HepG2 (cell line): Measurements from ENCODE around the gene ELMOD3. TPM values are rescaled to one million over a fixed set of nuclear protein-coding genes. Genes with fewer than 3 reads are reported as not detected.

Experiments used
- FOXA1 ChIP-seq, 2 experiments: fragments of 450-650 bp in 1 of 2; sonication (generic) in 1 of 2; formaldehyde crosslinking in 1 of 2; IDR thresholded peaks; 2 replicates each; pipeline versions ENCODE4 v1.4.0 to v1.6.1; 2016 to 2020; ENCODE audit warnings: missing genetic modification reagents in 1 of 2
- GPN1 ChIP-seq: sonication (generic); formaldehyde crosslinking; IDR thresholded peaks from 2 replicates; pipeline ENCODE4 v1.5.1; 2020; ENCODE audit warnings: missing genetic modification reagents, borderline replicate concordance
- KLF9 ChIP-seq: IDR thresholded peaks from 2 replicates; pipeline ENCODE4 v1.6.1; 2016; ENCODE audit warnings: low read depth
- MAF1 ChIP-seq: sonication (generic); formaldehyde crosslinking; IDR thresholded peaks from 2 replicates; pipeline ENCODE4 v1.5.0; 2020; ENCODE audit warnings: missing genetic modification reagents, borderline replicate concordance
- PAX8 ChIP-seq: sonication (generic); formaldehyde crosslinking; IDR thresholded peaks from 2 replicates; pipeline ENCODE4 v1.8.0; 2022; ENCODE audit warnings: mild to moderate bottlenecking, missing genetic modification reagents, borderline replicate concordance
- RAD21 ChIP-seq: fragments of 450-650 bp; formaldehyde crosslinking; IDR thresholded peaks from 2 replicates; pipeline ENCODE4 v1.5.0; 2020; ENCODE audit warnings: mild to moderate bottlenecking
- REL ChIP-seq: sonication (generic); formaldehyde crosslinking; conservative IDR thresholded peaks from 2 replicates; pipeline ENCODE4 v1.8.0; 2022; ENCODE audit warnings: mild to moderate bottlenecking, missing genetic modification reagents, moderate library complexity
- SALL1 ChIP-seq: sonication (generic); formaldehyde crosslinking; IDR thresholded peaks from 2 replicates; pipeline ENCODE4 v1.8.0; 2022; ENCODE audit warnings: mild to moderate bottlenecking, missing genetic modification reagents
- ZC3H13 ChIP-seq: sonication (generic); formaldehyde crosslinking; IDR thresholded peaks from 2 replicates; pipeline ENCODE4 v1.8.1; 2023; ENCODE audit warnings: mild to moderate bottlenecking, missing genetic modification reagents, moderate library complexity
- ZFP37 ChIP-seq: sonication (generic); formaldehyde crosslinking; IDR thresholded peaks from 2 replicates; pipeline ENCODE4 v1.4.0; 2020; ENCODE audit warnings: missing genetic modification reagents, borderline replicate concordance
- ZNF143 ChIP-seq: sonication (generic); formaldehyde crosslinking; IDR thresholded peaks from 2 replicates; pipeline ENCODE4 v1.4.0; 2020; ENCODE audit warnings: missing genetic modification reagents
- ZNF260 ChIP-seq: sonication (generic); formaldehyde crosslinking; IDR thresholded peaks from 2 replicates; pipeline ENCODE4 v1.4.0; 2020; ENCODE audit warnings: missing genetic modification reagents, low read depth, mild to moderate bottlenecking, borderline replicate concordance
- ZNF609 ChIP-seq: sonication (generic); formaldehyde crosslinking; IDR thresholded peaks from 2 replicates; pipeline ENCODE4 v1.4.0; 2020; ENCODE audit warnings: mild to moderate bottlenecking, missing genetic modification reagents, borderline replicate concordance
- polyA plus RNA-seq, 8 experiments: library from polyadenylated mRNA; depleted of rRNA in 3 of 8; stranded (reverse) in 7 of 8; unstranded in 1 of 8; fragments of >200 nt; fragmentation: Illumina TruSeq in 4 of 8; extraction: Trizol in 4 of 8; gene quantifications; 2 replicates each; pipeline versions ENCODE4 v1.2.1 to v1.2.3, GENCODE V29; 2011 to 2016; ENCODE audit warnings: low read depth in 4 of 8, missing spikeins in 1 of 8, mixed read lengths in 1 of 8; ENCODE audit not compliant: insufficient read depth in 1 of 8
- total RNA-seq, 5 experiments: library from RNA; depleted of rRNA; stranded (reverse); fragments of >200 nt; fragmentation: Illumina TruSeq; extraction: Trizol; gene quantifications; 2 replicates each; pipeline ENCODE4 v1.2.3, GENCODE V29; 2016; ENCODE audit warnings: low read depth in 1 of 5
- TF ChIP-seq, protein P1 (sequence below): sonication (generic); formaldehyde crosslinking; IDR thresholded peaks from 2 replicates; pipeline ENCODE4 v1.4.0; 2020; ENCODE audit warnings: missing genetic modification reagents, mild to moderate bottlenecking, borderline replicate concordance
- TF ChIP-seq, protein P2 (sequence below): sonication (generic); formaldehyde crosslinking; IDR thresholded peaks from 2 replicates; pipeline ENCODE4 v1.4.0; 2020; ENCODE audit warnings: missing genetic modification reagents, low read depth, mild to moderate bottlenecking, borderline replicate concordance
- TF ChIP-seq, protein P3 (sequence below): sonication (generic); formaldehyde crosslinking; IDR thresholded peaks from 2 replicates; pipeline ENCODE4 v1.8.0; 2022; ENCODE audit warnings: mild to moderate bottlenecking, missing genetic modification reagents
- TF ChIP-seq, protein P4 (sequence below): sonication (generic); formaldehyde crosslinking; IDR thresholded peaks from 2 replicates; pipeline ENCODE4 v1.5.0; 2020; ENCODE audit warnings: missing genetic modification reagents

ELMOD3 gene
- total and polyA plus RNA-seq, 2 of the 13 experiments (the other 11 are each of a cell fraction or from before 2014, with no cell fraction given) = 13.3 to 19.5 TPM

- TF ChIP-seq, protein P1, sequence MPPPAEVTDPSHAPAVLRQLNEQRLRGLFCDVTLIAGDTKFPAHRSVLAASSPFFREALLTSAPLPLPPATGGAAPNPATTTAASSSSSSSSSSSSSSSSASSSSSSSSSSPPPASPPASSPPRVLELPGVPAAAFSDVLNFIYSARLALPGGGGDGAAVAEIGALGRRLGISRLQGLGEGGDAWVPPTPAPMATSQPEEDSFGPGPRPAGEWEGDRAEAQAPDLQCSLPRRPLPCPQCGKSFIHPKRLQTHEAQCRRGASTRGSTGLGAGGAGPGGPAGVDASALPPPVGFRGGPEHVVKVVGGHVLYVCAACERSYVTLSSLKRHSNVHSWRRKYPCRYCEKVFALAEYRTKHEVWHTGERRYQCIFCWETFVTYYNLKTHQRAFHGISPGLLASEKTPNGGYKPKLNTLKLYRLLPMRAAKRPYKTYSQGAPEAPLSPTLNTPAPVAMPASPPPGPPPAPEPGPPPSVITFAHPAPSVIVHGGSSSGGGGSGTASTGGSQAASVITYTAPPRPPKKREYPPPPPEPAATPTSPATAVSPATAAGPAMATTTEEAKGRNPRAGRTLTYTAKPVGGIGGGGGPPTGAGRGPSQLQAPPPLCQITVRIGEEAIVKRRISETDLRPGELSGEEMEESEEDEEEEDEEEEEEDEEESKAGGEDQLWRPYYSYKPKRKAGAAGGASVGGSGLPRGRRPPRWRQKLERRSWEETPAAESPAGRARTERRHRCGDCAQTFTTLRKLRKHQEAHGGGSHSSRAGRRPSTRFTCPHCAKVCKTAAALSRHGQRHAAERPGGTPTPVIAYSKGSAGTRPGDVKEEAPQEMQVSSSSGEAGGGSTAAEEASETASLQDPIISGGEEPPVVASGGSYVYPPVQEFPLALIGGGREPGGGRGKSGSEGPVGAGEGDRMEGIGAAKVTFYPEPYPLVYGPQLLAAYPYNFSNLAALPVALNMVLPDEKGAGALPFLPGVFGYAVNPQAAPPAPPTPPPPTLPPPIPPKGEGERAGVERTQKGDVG = no peak
- TF ChIP-seq PAX8 (CRISPR knock-in tag) (no peak), RAD21 (CRISPR knock-in tag) (no peak), KLF9 (no peak), ZNF260 (CRISPR knock-in tag) (no peak), ZC3H13 (no peak), REL (CRISPR knock-in tag) (no peak), ZFP37 (CRISPR knock-in tag) (no peak), GPN1 (CRISPR knock-in tag) (no peak), FOXA1 (IDR thresholded peaks at IDR 0.05) (no peak), FOXA1 (CRISPR knock-in tag; IDR thresholded peaks at IDR 0.05) (peak; percentile 59), ZNF609 (CRISPR knock-in tag) (peak; percentile 17; the same call in 1 of the 2 replicates), MAF1 (CRISPR knock-in tag) (no peak), ZNF143 (no peak), SALL1 (peak; percentile 19; the same call in 1 of the 2 replicates)
- TF ChIP-seq, protein P2, sequence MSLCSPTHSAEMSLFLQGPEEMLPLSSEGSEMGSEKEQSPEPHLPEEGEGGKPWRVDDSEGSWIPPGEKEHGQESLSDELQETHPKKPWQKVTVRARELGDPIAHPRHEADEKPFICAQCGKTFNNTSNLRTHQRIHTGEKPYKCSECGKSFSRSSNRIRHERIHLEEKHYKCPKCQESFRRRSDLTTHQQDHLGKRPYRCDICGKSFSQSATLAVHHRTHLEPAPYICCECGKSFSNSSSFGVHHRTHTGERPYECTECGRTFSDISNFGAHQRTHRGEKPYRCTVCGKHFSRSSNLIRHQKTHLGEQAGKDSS (CRISPR knock-in tag) = no peak
- TF ChIP-seq, protein P3, sequence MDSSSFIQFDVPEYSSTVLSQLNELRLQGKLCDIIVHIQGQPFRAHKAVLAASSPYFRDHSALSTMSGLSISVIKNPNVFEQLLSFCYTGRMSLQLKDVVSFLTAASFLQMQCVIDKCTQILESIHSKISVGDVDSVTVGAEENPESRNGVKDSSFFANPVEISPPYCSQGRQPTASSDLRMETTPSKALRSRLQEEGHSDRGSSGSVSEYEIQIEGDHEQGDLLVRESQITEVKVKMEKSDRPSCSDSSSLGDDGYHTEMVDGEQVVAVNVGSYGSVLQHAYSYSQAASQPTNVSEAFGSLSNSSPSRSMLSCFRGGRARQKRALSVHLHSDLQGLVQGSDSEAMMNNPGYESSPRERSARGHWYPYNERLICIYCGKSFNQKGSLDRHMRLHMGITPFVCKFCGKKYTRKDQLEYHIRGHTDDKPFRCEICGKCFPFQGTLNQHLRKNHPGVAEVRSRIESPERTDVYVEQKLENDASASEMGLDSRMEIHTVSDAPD (CRISPR knock-in tag) = peak; percentile 57; the same call in 1 of the 2 replicates
- TF ChIP-seq, protein P4, sequence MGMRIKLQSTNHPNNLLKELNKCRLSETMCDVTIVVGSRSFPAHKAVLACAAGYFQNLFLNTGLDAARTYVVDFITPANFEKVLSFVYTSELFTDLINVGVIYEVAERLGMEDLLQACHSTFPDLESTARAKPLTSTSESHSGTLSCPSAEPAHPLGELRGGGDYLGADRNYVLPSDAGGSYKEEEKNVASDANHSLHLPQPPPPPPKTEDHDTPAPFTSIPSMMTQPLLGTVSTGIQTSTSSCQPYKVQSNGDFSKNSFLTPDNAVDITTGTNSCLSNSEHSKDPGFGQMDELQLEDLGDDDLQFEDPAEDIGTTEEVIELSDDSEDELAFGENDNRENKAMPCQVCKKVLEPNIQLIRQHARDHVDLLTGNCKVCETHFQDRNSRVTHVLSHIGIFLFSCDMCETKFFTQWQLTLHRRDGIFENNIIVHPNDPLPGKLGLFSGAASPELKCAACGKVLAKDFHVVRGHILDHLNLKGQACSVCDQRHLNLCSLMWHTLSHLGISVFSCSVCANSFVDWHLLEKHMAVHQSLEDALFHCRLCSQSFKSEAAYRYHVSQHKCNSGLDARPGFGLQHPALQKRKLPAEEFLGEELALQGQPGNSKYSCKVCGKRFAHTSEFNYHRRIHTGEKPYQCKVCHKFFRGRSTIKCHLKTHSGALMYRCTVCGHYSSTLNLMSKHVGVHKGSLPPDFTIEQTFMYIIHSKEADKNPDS (CRISPR knock-in tag) = no peak
Observed at GRCh38 chr2:85400023-85400422, 45.5 kb downstream of the ELMOD3 start (continued).
